ENCODE results near the gene WIPF2.

DNA sequence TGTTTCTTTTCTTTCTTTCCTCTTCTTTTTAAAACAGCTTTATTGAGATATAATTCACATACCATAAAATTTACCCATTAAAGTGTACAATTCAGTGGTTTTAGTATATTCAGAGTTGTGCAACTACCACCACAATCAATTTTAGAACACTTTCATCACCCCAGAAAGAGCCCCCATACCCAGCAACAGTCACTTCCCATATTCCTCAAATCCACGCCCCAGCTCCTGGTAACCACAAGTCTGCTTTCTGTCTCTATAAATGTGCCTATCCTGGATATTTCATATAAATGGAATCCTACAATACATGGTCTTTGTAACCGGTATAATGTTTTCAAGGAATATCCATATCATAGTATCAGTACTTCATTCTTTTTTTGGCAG, 109.3 kb downstream of the WIPF2 start:
- TF ChIP-seq POLR2A (IDR thresholded peaks at IDR 0.05) = no peak
- TF ChIP-seq, protein P1, sequence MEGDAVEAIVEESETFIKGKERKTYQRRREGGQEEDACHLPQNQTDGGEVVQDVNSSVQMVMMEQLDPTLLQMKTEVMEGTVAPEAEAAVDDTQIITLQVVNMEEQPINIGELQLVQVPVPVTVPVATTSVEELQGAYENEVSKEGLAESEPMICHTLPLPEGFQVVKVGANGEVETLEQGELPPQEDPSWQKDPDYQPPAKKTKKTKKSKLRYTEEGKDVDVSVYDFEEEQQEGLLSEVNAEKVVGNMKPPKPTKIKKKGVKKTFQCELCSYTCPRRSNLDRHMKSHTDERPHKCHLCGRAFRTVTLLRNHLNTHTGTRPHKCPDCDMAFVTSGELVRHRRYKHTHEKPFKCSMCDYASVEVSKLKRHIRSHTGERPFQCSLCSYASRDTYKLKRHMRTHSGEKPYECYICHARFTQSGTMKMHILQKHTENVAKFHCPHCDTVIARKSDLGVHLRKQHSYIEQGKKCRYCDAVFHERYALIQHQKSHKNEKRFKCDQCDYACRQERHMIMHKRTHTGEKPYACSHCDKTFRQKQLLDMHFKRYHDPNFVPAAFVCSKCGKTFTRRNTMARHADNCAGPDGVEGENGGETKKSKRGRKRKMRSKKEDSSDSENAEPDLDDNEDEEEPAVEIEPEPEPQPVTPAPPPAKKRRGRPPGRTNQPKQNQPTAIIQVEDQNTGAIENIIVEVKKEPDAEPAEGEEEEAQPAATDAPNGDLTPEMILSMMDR (IDR thresholded peaks at IDR 0.05) = no peak
- TF ChIP-seq POLR2AphosphoS5 (IDR thresholded peaks at IDR 0.05) = no peak
